Measurements from ENCODE around the gene ANGPTL4.
"Not testable (repeated sequence)": the region's sequence is repeated elsewhere in the genome, so short reads cannot be mapped to it uniquely, and the experiment has no call there.

ANGPTL4 gene

GRCh38 chr19:8403820-8404109, 39.8 kb downstream of the ANGPTL4 start:
- H3K9ac ChIP-seq (ENCODE audit: insufficient read length, low read depth): no peak overlapping the region
- peaks cover 51% of the 10 kb centered on the region for H3K36me3 ChIP-seq (ENCODE audit: insufficient read depth, insufficient read length, low read length)
- peaks cover 3% of the 10 kb centered on the region for H3K4me1 ChIP-seq (ENCODE audit: insufficient read depth, insufficient read length)
- H3K4me3 ChIP-seq (ENCODE audit: insufficient read length, low read depth): no peak overlapping the region
- H3K9me3 ChIP-seq (ENCODE audit: insufficient read depth, low read length): no peaks in the 10 kb centered on the region
- no peaks in the 10 kb centered on the region for H3K27me3 ChIP-seq (ENCODE audit: insufficient read depth, insufficient read length)
- DNase-seq (ENCODE audit: low read depth, low spot score): no peak
- TF ChIP-seq SUZ12 (IDR thresholded peaks at IDR 0.05; ENCODE audit: extremely low read depth, insufficient read depth, insufficient read length) (no peak), ZNF274 (IDR thresholded peaks at IDR 0.05; ENCODE audit: low read depth, low read length) (no peak), YY1 (IDR thresholded peaks at IDR 0.05; ENCODE audit: insufficient read depth, insufficient read length) (no peak)

GRCh38 chr19:8404391-8405151, 40.6 kb downstream of the ANGPTL4 start:
- peaks cover 46% of the 10 kb centered on the region for H3K36me3 ChIP-seq (ENCODE audit: insufficient read depth, insufficient read length, low read length)
- H3K9ac ChIP-seq (ENCODE audit: insufficient read length, low read depth): no peak overlapping the region
- TF ChIP-seq ZNF274 (IDR thresholded peaks at IDR 0.05; ENCODE audit: low read depth, low read length) (no peak), YY1 (IDR thresholded peaks at IDR 0.05; ENCODE audit: insufficient read depth, insufficient read length) (no peak), SUZ12 (IDR thresholded peaks at IDR 0.05; ENCODE audit: extremely low read depth, insufficient read depth, insufficient read length) (no peak)
- peaks cover 3% of the 10 kb centered on the region for H3K4me1 ChIP-seq (ENCODE audit: insufficient read depth, insufficient read length)
- no peak for DNase-seq (ENCODE audit: low read depth, low spot score)
- no peaks in the 10 kb centered on the region for H3K9me3 ChIP-seq (ENCODE audit: insufficient read depth, low read length)
- no peak overlapping the region for H3K4me3 ChIP-seq (ENCODE audit: insufficient read length, low read depth)
- no peaks in the 10 kb centered on the region for H3K27me3 ChIP-seq (ENCODE audit: insufficient read depth, insufficient read length)

GRCh38 chr19:8410718-8411117, 46.8 kb downstream of the ANGPTL4 start:
- H3K9ac ChIP-seq (ENCODE audit: insufficient read length, low read depth); H3K4me3 ChIP-seq (ENCODE audit: insufficient read length, low read depth); H3K4me1 ChIP-seq (ENCODE audit: insufficient read depth, insufficient read length): not testable (repeated sequence)

GRCh38 chr19:8412783-8413628, 49.1 kb downstream of the ANGPTL4 start, which contains the start of gene MARCHF2:
Gene MARCHF2 (plus strand): TSS chr19:8413305. CDS start chr19:8421841, 8,536 bp downstream.
- H3K4me1 ChIP-seq (ENCODE audit: insufficient read depth, insufficient read length): peaks cover 10% of the 10 kb centered on the region
- peaks cover 10% of the 10 kb centered on the region for H3K27me3 ChIP-seq (ENCODE audit: insufficient read depth, insufficient read length)
- no peak for TF ChIP-seq SUZ12 (IDR thresholded peaks at IDR 0.05; ENCODE audit: extremely low read depth, insufficient read depth, insufficient read length)
- no peak for TF ChIP-seq ZNF274 (IDR thresholded peaks at IDR 0.05; ENCODE audit: low read depth, low read length)
- TF ChIP-seq YY1 (IDR thresholded peaks at IDR 0.05; ENCODE audit: insufficient read depth, insufficient read length): no peak
- H3K36me3 ChIP-seq (ENCODE audit: insufficient read depth, insufficient read length, low read length): no peaks in the 10 kb centered on the region
- H3K9me3 ChIP-seq (ENCODE audit: insufficient read depth, low read length): no peaks in the 10 kb centered on the region
- peak; percentile 94 for DNase-seq (ENCODE audit: low read depth, low spot score)
- H3K9ac ChIP-seq (ENCODE audit: insufficient read length, low read depth): peak within 1 kb of the TSS; percentile 85
- peak within 1 kb of the TSS; percentile 77 for H3K4me3 ChIP-seq (ENCODE audit: insufficient read length, low read depth)

More at GRCh38 chr19:8410718-8411117, 46.8 kb downstream of the ANGPTL4 start:
- not testable (repeated sequence) for H3K27me3 ChIP-seq (ENCODE audit: insufficient read depth, insufficient read length); H3K36me3 ChIP-seq (ENCODE audit: insufficient read depth, insufficient read length, low read length); DNase-seq (ENCODE audit: low read depth, low spot score); H3K9me3 ChIP-seq (ENCODE audit: insufficient read depth, low read length)

GRCh38 chr19:8413629-8413995, 49.7 kb downstream of the ANGPTL4 start:
- Histone ChIP-seq H3K36me3 (ENCODE audit: insufficient read depth, insufficient read length, low read length) (no peaks in the 10 kb centered on the region), H3K9me3 (ENCODE audit: insufficient read depth, low read length) (no peaks in the 10 kb centered on the region), H3K9ac (ENCODE audit: insufficient read length, low read depth) (peak overlapping the region; percentile 85), H3K27me3 (ENCODE audit: insufficient read depth, insufficient read length) (peaks cover 10% of the 10 kb centered on the region), H3K4me3 (ENCODE audit: insufficient read length, low read depth) (peak overlapping the region; percentile 77), H3K4me1 (ENCODE audit: insufficient read depth, insufficient read length) (peaks cover 16% of the 10 kb centered on the region)
- no peak for TF ChIP-seq YY1 (IDR thresholded peaks at IDR 0.05; ENCODE audit: insufficient read depth, insufficient read length)
- TF ChIP-seq SUZ12 (IDR thresholded peaks at IDR 0.05; ENCODE audit: extremely low read depth, insufficient read depth, insufficient read length): no peak
- no peak for TF ChIP-seq ZNF274 (IDR thresholded peaks at IDR 0.05; ENCODE audit: low read depth, low read length)
- no peak for DNase-seq (ENCODE audit: low read depth, low spot score)

GRCh38 chr19:8416796-8417195, 52.8 kb downstream of the ANGPTL4 start:
- no peak overlapping the region for H3K9ac ChIP-seq (ENCODE audit: insufficient read length, low read depth)
- DNase-seq (ENCODE audit: low read depth, low spot score): no peak
- peaks cover 19% of the 10 kb centered on the region for H3K4me1 ChIP-seq (ENCODE audit: insufficient read depth, insufficient read length)
- peaks cover 10% of the 10 kb centered on the region for H3K27me3 ChIP-seq (ENCODE audit: insufficient read depth, insufficient read length)
- TF ChIP-seq SUZ12 (IDR thresholded peaks at IDR 0.05; ENCODE audit: extremely low read depth, insufficient read depth, insufficient read length): no peak
- no peak for TF ChIP-seq ZNF274 (IDR thresholded peaks at IDR 0.05; ENCODE audit: low read depth, low read length)
- no peak for TF ChIP-seq YY1 (IDR thresholded peaks at IDR 0.05; ENCODE audit: insufficient read depth, insufficient read length)
- H3K9me3 ChIP-seq (ENCODE audit: insufficient read depth, low read length): no peaks in the 10 kb centered on the region
- H3K36me3 ChIP-seq (ENCODE audit: insufficient read depth, insufficient read length, low read length): peaks cover 3% of the 10 kb centered on the region
- H3K4me3 ChIP-seq (ENCODE audit: insufficient read length, low read depth): no peak overlapping the region
